K562 (cell line): ENCODE measurements around the gene SLC4A4. TPM values are rescaled to one million over a fixed set of nuclear protein-coding genes. Genes with fewer than 3 reads are reported as not detected.

Experiments
- ARID3A ChIP-seq: IDR thresholded peaks from 2 replicates; pipeline ENCODE4 v1.6.1; 2012; ENCODE audit warnings: low read depth, low read length, improper control_type of control experiment, borderline replicate concordance
- CBFA2T3 ChIP-seq: fragments of 450-650 bp; IDR thresholded peaks from 2 replicates; pipeline ENCODE4 v1.6.1; 2017
- CREB5 ChIP-seq: fragments of 250-450 bp; sonication (Bioruptor Pico); IDR thresholded peaks from 2 replicates; pipeline ENCODE4 v1.5.0; 2020; ENCODE audit warnings: mild to moderate bottlenecking
- ETV1 ChIP-seq: fragments of 450-650 bp; conservative IDR thresholded peaks from 2 replicates; pipeline ENCODE4 v1.6.1; 2016; ENCODE audit warnings: missing genetic modification characterization, control low read depth, low read depth, missing compliant biosample characterization
- FOXK2 ChIP-seq, 2 experiments: fragments of 450-650 bp; IDR thresholded peaks in 1 of 2; conservative IDR thresholded peaks in 1 of 2; 2 replicates each; pipeline ENCODE4 v1.6.1; 2016; ENCODE audit warnings: low read depth in 2 of 2, mild to moderate bottlenecking in 1 of 2
- GATAD2B ChIP-seq: fragments of 450-650 bp; IDR thresholded peaks from 2 replicates; pipeline ENCODE4 v1.6.1; 2017; ENCODE audit warnings: mild to moderate bottlenecking, borderline replicate concordance
- HES1 ChIP-seq: fragments of 450-650 bp; IDR thresholded peaks from 2 replicates; pipeline ENCODE4 v1.6.1; 2016; ENCODE audit warnings: low read depth, mild to moderate bottlenecking, moderate library complexity
- KDM1A ChIP-seq, 2 experiments: fragments of 450-650 bp; IDR thresholded peaks; 2 replicates each; pipeline ENCODE4 v1.6.1; 2016; ENCODE audit warnings: mild to moderate bottlenecking in 2 of 2
- KDM4B ChIP-seq, 2 experiments: fragments of 450-650 bp in 1 of 2; sonication (generic) in 1 of 2; IDR thresholded peaks; 2 replicates each; pipeline ENCODE4 v1.6.1; 2016 to 2017; ENCODE audit warnings: borderline replicate concordance in 2 of 2, antibody characterized with exemption in 1 of 2, low read depth in 1 of 2, mild to moderate bottlenecking in 1 of 2
- MECOM ChIP-seq: fragments of 250-450 bp; sonication (Bioruptor Pico); IDR thresholded peaks from 2 replicates; pipeline ENCODE4 v1.8.0; 2022; ENCODE audit warnings: inconsistent platforms
- MITF ChIP-seq: IDR thresholded peaks from 2 replicates; pipeline ENCODE4 v1.6.1; 2014; ENCODE audit warnings: antibody characterized with exemption
- NR2C2 ChIP-seq, 2 experiments: fragments of 200-800 bp in 1 of 2; sonication (Bioruptor generic) in 1 of 2; sonication (generic) in 1 of 2; formaldehyde crosslinking in 1 of 2; IDR thresholded peaks; 2 replicates each; pipeline versions ENCODE4 v1.6.1 to v1.8.0; 2016 to 2022; ENCODE audit warnings: mild to moderate bottlenecking in 1 of 2, missing compliant biosample characterization in 1 of 2, missing genetic modification characterization in 1 of 2, missing genetic modification reagents in 1 of 2
- PCBP1 ChIP-seq: fragments of 200-400 bp; formaldehyde crosslinking; IDR thresholded peaks from 2 replicates; pipeline ENCODE4 v1.6.1; 2018; ENCODE audit warnings: mild to moderate bottlenecking, low read depth, low read length; ENCODE audit not compliant: poor library complexity, severe bottlenecking
- PML ChIP-seq: IDR thresholded peaks from 2 replicates; pipeline ENCODE4 v1.6.1; 2012; ENCODE audit warnings: low read length, inconsistent platforms
- SMARCE1 ChIP-seq: fragments of 450-650 bp; IDR thresholded peaks from 2 replicates; pipeline ENCODE4 v1.7.1; 2016; ENCODE audit warnings: mild to moderate bottlenecking
- SRSF1 ChIP-seq: fragments of 200-400 bp; formaldehyde crosslinking; IDR thresholded peaks from 2 replicates; pipeline ENCODE4 v1.6.1; 2017; ENCODE audit warnings: mild to moderate bottlenecking, low read depth, low read length, moderate library complexity
- TFAP4 ChIP-seq: sonication (generic); formaldehyde crosslinking; IDR thresholded peaks from 2 replicates; pipeline ENCODE4 v1.8.0; 2022; ENCODE audit warnings: missing genetic modification reagents, mild to moderate bottlenecking, moderate library complexity, borderline replicate concordance
- ZNF449 ChIP-seq: fragments of 250-450 bp; sonication (Bioruptor Pico); IDR thresholded peaks from 2 replicates; pipeline ENCODE4 v1.8.0; 2022; ENCODE audit warnings: moderate library complexity, mild to moderate bottlenecking, inconsistent platforms
- polyA plus RNA-seq, 8 experiments: library from polyadenylated mRNA; depleted of rRNA in 4 of 8; stranded (reverse) in 5 of 8; unstranded in 3 of 8; fragments of >200 nt; fragmentation: Nextera tagmentation in 2 of 8; fragmentation: Illumina TruSeq in 1 of 8; extraction: Ambion mirVana in 2 of 8; extraction: Trizol in 1 of 8; gene quantifications; 2 replicates each; pipeline versions ENCODE4 v1.2.1 to v1.2.3, GENCODE V29; 2011 to 2014; ENCODE audit warnings: inconsistent platforms in 1 of 8, missing spikeins in 1 of 8
- total RNA-seq, 7 experiments: library from RNA; depleted of rRNA in 6 of 7; stranded (reverse); fragments of >200 nt in 6 of 7; fragmentation: Illumina TruSeq in 2 of 7; extraction: Trizol in 2 of 7; gene quantifications; 2 replicates each; pipeline versions ENCODE4 v1.2.1 to v1.2.3, GENCODE V29; 2011 to 2021; ENCODE audit warnings: low replicate concordance in 1 of 7

The SLC4A4 gene
- total and polyA plus RNA-seq, 9 of the 15 experiments (the other 6 are each of a cell fraction or from before 2014, with no cell fraction given) = 0.01 to 0.18 (median 0.07) TPM; not detected in 2

GRCh38 chr4:71406459-71406963 is 67.7 kb downstream of the SLC4A4 start (continued):
- TF ChIP-seq KDM1A (IDR thresholded peaks at IDR 0.05) (peak in 1 of 2 experiments; percentile 35; a peak in 2 of 4 replicates), GATAD2B (0 out of 2 replicates have a peak, but pooled peaks have one; percentile 24), FOXK2 (conservative IDR thresholded peaks at IDR 0.05 in 1 of 2, IDR thresholded peaks at IDR 0.05 in 1 of 2; ENCODE audit: low read depth in 2 of 2) (peak; percentile 83), ETV1 (tag) (peak; percentile 89), MITF (peak; percentile 98), KDM4B (IDR thresholded peaks at IDR 0.05; ENCODE audit: borderline replicate concordance in 2 of 2, low read depth in 1 of 2) (no peak), ZNF449 (CRISPR knock-in tag) (no peak), SMARCE1 (peak; percentile 89), HES1 (no peak), MECOM (CRISPR knock-in tag) (peak; percentile 19; the same call in 1 of the 2 replicates), PML (peak; percentile 59; the same call in 1 of the 2 replicates), NR2C2 (CRISPR knock-in tag; IDR thresholded peaks at IDR 0.05) (no peak), NR2C2 (tag; IDR thresholded peaks at IDR 0.05) (peak; percentile 79), CBFA2T3 (peak; percentile 90), PCBP1 (no peak), ARID3A (peak; percentile 94; the same call in 1 of the 2 replicates), TFAP4 (CRISPR knock-in tag) (no peak), CREB5 (CRISPR knock-in tag) (no peak), SRSF1 (no peak)
